ENCODE measurements around the gene SLC5A3.

GRCh38 chr21:34091032-34091431 lies 17.7 kb downstream of the SLC5A3 start:
- TF ChIP-seq CTCF (IDR thresholded peaks at IDR 0.05) (no peak), POLR2A (IDR thresholded peaks at IDR 0.05) (no peak)
